Measurements from ENCODE around the gene TMEM187.

TMEM187 gene, protein sequence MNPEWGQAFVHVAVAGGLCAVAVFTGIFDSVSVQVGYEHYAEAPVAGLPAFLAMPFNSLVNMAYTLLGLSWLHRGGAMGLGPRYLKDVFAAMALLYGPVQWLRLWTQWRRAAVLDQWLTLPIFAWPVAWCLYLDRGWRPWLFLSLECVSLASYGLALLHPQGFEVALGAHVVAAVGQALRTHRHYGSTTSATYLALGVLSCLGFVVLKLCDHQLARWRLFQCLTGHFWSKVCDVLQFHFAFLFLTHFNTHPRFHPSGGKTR

GRCh38 chrX:153972368-153973126 lies at the start of gene TMEM187:
TMEM187 (plus strand) TSS chrX:153972754; CDS start chrX:153982063, 9,309 bp downstream.
- DNase-seq (ENCODE audit: low read depth) = peak; percentile 82

DNA sequence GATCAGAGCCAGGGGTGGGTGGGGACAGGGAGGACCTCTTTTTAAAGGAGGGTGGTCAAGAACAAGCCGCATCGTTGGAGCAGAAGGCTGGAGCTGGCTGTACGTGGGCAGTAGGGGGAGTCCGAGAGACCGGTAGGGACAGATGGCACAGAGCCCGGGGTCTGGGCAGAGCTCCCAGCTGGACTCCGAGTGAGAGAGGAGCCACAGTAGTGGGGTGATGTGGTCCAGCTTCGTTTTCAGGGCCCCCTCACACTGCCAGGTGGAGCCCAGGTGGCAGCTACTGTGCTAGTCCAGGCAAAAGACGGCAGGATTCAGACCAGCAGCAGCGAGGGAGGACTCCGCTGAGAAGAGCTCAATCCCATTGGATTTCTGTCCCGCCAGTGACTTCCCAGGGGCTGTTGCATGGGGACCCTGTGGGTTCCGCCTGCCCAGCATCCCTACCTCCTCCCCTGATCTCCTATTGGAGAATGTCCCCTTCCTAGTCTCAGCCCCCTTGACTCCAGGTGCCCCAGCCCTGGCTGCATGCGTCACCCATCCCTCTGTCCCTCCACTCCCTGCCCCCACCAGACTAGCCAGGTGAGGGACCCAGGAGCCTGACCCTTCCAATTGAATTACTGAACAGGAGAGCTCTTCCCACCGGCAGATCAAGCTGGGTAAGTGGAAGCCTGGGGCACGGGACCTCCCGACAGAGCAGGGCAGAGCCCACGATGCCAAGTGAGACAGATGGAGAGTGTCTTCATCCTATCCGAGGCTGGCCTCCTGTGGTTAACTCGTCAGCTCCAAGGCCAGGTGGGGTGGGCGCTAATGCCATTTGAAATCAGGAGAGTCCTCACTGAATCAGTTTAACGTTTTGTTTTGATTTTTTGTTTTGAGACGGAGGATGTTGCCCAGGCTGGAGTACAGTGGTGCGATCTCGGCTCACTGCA lies 49.4 kb upstream of the TMEM187 start:
- DNase-seq (ENCODE audit: low read depth) = no peak

- peak; percentile 39 for DNase-seq (ENCODE audit: low read depth)
These were observed 48.2 kb upstream of the TMEM187 start for GRCh38 chrX:153924149-153924861.

DNA sequence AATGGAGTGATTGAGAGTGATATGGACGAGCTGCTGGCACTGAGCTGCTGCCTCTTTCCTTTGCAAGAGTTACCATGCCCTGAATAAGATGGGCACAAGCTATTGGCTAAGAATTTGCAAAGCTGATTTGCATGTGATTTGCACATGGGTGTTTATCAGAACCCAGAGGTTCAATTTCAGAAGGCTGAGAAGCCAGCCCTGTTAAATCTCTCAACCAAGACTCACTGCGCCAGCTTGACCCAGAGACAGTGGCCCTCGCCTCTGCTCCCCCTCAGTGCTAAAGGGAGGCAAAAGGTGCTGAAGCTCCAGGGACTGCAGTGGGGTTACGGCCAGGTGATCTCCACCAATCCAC lies 47.2 kb upstream of the TMEM187 start:
- DNase-seq (ENCODE audit: low read depth) = no peak

GRCh38 chrX:153925739-153926551 lies 46.6 kb upstream of the TMEM187 start, which contains the start of gene ARHGAP4:
ARHGAP4 (minus strand) TSS chrX:153926264; CDS start chrX:153926202, 62 bp downstream.
- peak; percentile 40 for DNase-seq (ENCODE audit: low read depth)

GRCh38 chrX:153926552-153926857 lies 46.0 kb upstream of the TMEM187 start:
- DNase-seq (ENCODE audit: low read depth) = no peak

DNA sequence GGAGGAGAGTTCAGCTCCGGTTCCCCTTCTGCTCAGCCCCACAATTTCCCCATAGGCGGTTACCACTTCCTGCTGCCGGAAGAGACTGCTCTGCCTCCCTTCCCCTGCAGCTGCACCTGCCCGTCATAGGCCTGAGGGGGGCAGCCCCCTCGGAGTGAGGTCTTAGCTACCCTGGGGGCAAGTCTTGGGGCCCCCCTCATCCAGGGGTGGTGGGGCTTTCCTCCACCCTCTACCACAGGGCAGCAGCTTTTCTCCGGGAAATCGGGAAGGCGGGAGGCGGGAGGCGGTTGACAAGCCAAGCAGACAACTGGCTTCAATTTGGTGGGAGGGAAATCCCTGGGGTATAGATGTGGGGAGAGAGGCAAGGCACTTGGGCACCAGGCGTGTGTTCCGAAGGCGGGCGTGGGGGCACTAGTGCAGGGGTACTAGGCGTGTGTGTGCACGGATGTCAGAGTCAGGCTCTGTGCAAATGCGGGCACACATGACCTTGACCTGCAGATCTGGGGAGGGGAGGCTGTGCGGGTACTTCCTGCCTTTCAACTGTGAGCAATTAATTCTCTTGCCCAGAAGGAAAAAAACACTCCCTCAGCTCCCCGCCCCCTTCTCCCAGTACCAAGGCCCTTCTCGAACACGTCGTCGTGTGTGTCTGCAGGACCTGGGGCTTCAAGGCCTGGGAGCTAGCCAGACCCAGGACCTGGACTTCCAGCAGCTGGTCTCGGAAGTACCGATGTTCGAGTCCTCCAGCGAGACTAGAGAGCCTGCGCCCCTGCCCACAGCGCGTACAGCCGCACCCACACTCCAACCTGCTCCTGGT lies 45.5 kb upstream of the TMEM187 start:
- DNase-seq (ENCODE audit: low read depth) = peak; percentile 86

DNA sequence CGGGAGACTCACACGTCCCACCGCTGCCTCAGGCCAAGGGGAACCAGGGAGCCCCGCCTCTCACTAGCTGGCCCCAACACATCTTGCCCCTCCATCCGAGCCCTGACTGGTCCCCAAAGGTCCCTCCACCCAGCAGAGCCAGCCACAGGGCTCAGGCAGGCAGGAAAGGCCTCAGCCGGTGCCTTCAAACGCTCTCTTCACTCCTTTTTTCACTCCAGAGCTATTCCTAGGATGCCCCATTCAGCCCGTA lies 45.0 kb upstream of the TMEM187 start:
- no peak for DNase-seq (ENCODE audit: low read depth)

- peak; percentile 94 for DNase-seq (ENCODE audit: low read depth)
These were observed 44.4 kb upstream of the TMEM187 start for GRCh38 chrX:153927922-153928760.

- DNase-seq (ENCODE audit: low read depth) = no peak
These were observed 43.7 kb upstream of the TMEM187 start for GRCh38 chrX:153928846-153929245.

DNA sequence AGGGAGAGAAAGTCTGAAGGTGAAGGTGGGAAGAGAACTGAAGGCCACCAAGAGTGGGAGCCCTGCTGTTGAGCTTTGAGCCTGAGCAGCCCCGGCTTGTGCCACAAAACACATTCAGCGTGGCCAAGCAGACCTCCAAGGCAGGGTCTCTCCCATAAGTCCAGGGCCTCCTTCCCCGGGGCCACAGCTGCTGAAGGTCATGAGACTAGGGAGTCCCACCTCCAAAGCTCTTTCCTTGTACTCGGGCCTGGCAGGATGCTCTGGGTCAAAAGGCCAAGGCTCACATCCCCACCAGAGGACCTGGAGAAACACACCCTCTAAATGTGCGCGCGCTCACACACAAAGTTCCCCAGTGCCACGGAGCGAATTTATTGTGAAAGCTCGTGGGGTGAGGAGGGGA lies 43.0 kb upstream of the TMEM187 start:
- DNase-seq (ENCODE audit: low read depth) = no peak

DNA sequence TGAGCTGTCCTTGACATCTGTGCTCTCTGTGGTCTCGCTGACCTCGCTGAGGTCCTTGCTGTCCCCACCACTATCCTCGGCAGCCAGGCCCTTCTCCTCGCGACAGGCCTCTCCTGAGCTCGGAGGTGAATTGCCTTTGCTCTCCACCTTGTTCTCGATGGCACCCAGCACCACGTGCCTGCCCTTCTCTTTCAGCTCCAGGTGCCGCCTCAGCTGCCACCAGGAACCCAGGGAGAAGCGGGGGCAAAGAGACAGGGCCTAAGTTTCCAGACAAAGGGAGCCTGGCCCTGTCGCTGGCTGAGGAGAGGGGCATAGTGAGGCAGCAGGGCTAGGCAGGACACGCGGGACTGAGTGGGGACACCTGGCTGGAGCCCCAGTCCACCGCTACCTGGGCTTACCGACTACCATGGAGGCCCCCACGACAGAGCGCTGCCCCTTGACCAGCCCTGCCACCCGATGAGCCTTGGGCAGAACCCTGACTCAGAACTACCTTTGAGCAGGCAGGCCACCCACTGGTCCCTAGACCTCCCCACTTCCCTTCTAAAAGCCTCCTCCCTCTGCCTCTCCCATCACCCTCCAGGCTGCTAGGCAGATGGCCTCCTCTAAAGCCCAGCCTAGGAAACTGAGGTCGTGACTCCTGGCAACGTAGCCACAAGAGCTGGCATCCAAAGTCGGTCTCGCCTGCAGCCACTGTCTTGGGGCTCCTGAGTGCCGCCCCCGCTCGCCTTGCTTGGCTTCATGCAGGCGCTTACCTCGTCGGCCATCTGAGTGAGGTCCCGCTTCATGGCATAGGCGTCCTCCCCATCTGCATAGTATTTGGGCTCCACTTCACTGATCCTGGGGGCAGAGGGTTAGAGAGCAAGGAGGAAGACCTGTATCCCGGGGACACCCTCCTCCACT lies 42.3 kb upstream of the TMEM187 start:
- DNase-seq (ENCODE audit: low read depth) = no peak

DNA sequence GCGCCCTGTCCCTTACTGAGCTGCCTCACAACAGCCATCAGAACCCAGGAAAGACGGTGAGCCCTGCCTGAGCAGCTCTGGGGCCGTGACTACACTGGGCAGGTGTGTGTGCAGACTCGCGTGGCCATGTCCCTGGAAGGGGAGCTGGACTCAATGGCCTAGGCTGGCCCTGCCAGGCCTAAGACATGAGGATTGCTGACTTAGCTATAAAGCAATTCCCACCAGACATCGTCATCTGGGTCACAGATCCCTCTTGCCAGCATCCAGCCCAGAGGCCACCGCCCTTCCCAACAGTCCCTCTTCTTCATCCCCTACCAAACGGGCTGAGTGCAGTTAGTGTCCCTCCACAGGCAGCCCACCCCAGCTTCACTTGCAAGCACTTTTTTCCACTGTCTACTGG lies 41.4 kb upstream of the TMEM187 start:
- no peak for DNase-seq (ENCODE audit: low read depth)

- no peak for DNase-seq (ENCODE audit: low read depth)
These were observed 40.8 kb upstream of the TMEM187 start for GRCh38 chrX:153931748-153932147.

GRCh38 chrX:153932220-153932915 lies 40.2 kb upstream of the TMEM187 start:
- no peak for DNase-seq (ENCODE audit: low read depth)

DNA sequence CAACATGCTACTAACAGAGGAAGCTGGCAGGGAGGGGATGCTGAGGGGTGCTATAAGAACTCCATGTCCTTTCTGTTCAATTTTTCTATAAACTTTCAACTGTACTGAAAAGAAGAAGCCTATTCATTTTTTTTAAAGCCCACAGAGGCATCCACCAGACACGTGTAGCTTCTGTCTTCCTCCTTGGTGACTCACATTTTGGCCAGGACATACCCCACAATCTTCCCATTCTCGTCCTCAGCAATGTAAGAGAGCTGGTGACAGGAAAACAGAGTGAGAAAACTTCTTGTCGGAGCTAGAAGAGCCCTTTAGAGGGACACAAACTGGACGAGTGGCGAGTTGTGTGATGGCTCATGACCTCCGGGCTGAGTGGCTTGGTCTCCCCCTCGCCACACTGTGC lies 38.8 kb upstream of the TMEM187 start:
- no peak for DNase-seq (ENCODE audit: low read depth)

- no peak for DNase-seq (ENCODE audit: low read depth)
These were observed 38.3 kb upstream of the TMEM187 start for GRCh38 chrX:153934148-153934761.

All from T-helper 22 cell (primary cell).